ENCODE data around the gene RBM34.
A peak's percentile ranks its signal among the peaks of the same experiment; 100 is the strongest.

The RBM34 gene

GRCh38 chr1:235152235-235152634, 8.8 kb downstream of the RBM34 start:
- no peak for DNase-seq

GRCh38 chr1:235151033-235151432, 10.0 kb downstream of the RBM34 start:
- peak; percentile 37 for DNase-seq

GRCh38 chr1:235149824-235150223, 11.2 kb downstream of the RBM34 start:
- DNase-seq: no peak

GRCh38 chr1:235147269-235147668, 13.8 kb downstream of the RBM34 start:
- DNase-seq: no peak

- DNase-seq: no peak
Observed at GRCh38 chr1:235145639-235146038, 15.4 kb downstream of the RBM34 start.

- DNase-seq: no peak
Observed at GRCh38 chr1:235142991-235143390, 18.1 kb downstream of the RBM34 start.

GRCh38 chr1:235139315-235139714, 21.7 kb downstream of the RBM34 start:
- no peak for DNase-seq

- no peak for DNase-seq
Observed at GRCh38 chr1:235138821-235139220, 22.2 kb downstream of the RBM34 start.

GRCh38 chr1:235136111-235136510, 24.9 kb downstream of the RBM34 start:
- no peak for DNase-seq

GRCh38 chr1:235134171-235134570, 26.9 kb downstream of the RBM34 start:
- no peak for DNase-seq

- no peak for DNase-seq
Observed at GRCh38 chr1:235133086-235133485, 28.0 kb downstream of the RBM34 start.

GRCh38 chr1:235131961-235132360, 29.1 kb downstream of the RBM34 start:
- DNase-seq: no peak

GRCh38 chr1:235130766-235131270, 30.2 kb downstream of the RBM34 start:
- no peak for DNase-seq

- DNase-seq: no peak
Observed at GRCh38 chr1:235129774-235130570, 31.1 kb downstream of the RBM34 start.

- peak; percentile 98 for DNase-seq
Observed at GRCh38 chr1:235128456-235129328, 32.4 kb downstream of the RBM34 start, which contains the start of gene TOMM20. Gene TOMM20, minus strand, starts transcription at chr1:235128837. Its CDS starts 122 bp downstream, at chr1:235128715.

- DNase-seq: no peak
Observed at GRCh38 chr1:235127732-235128455, 33.2 kb downstream of the RBM34 start.

GRCh38 chr1:235127203-235127602, 33.8 kb downstream of the RBM34 start:
- DNase-seq: no peak

GRCh38 chr1:235124665-235125064, 36.4 kb downstream of the RBM34 start:
- DNase-seq: no peak

- no peak for DNase-seq
Observed at GRCh38 chr1:235124111-235124510, 36.9 kb downstream of the RBM34 start.

- no peak for DNase-seq
Observed at GRCh38 chr1:235122348-235122747, 38.7 kb downstream of the RBM34 start.

GRCh38 chr1:235113183-235113917, 47.7 kb downstream of the RBM34 start:
- DNase-seq: no peak
